Purkinje cell (primary cell): ENCODE data around the gene CDK13. TPM values are rescaled to one million over a fixed set of nuclear protein-coding genes. Genes with fewer than 3 reads are reported as not detected.

Source experiments
- polyA plus RNA-seq: library from polyadenylated mRNA; unstranded; fragments of >200 nt; fragmentation: Nextera tagmentation; gene quantifications from 2 replicates; pipeline ENCODE4 v1.2.1, GENCODE V29; 2014

Gene CDK13
- polyA plus RNA-seq: 22.1 and 28.2 TPM in 2 replicates

DNA sequence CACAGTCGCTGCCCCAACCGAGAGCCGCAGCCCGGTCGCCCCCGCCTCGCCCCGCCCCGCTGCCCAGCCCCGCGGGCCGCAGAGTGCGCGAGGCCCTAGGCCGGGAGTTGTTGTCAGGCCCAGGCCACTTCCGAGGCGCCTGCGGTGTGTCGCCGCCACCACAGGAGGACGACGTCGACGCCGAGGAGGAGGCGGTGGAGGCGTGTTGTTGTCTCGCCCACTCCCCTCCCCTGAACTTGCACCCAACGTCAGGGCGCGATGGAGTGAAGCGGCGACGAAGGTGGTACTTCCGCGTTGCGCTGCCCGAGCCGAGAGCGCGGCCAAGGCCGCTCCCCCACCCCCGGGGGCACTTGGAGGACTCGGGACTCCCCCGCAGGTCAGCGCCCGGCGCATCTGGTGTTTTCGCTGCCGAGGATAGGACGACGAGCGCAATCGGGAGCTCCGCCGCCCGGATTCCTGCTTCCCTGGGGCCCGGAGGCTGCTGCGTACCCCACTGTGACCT, at the start of gene CDK13:
Gene CDK13 (plus strand): TSS at position 286 of the 502 bp plus-strand sequence. CDS start 386 bp downstream, outside the sequence.

DNA sequence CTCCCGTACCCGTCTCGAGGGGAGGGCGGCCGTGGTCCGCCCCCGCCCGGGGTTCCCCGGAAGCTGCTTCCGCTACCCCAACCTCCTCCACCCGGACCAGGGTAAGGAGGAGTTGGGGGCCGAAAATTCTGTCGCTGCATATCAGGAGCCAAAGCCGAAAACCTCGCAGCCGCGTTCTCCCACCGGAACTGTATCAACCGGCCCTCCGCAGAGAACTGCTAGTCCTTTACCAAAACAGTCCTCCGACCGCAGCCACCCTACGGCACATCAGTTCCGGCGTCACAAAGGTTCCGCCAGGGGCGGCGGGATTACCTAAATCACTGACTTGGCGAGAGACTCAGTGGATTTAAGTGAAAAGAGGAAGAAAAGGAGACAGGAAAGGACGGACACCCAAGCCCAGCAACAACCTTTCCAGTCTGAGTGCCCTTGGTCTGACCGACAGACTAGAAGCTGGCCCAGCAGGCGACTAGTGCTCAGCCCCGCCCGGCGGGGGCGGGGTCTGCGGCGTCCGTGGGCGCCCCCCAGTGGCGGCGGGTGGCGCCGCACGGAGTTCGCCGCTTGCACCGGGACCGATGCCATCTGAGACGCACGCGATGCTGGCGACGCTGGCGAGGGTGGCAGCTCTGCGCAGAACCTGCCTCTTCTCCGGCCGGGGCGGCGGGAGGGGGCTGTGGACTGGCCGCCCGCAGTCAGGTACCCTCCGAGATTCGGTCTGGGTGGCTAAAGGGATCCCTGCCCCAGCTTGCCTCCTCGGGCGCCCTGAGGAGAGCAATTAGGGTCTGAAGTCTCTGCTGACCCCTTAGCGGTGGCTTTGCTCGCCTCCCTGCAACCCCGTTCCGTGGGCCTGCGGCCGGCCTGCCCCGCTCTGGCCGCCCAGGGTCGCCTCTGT, 184.6 kb downstream of the CDK13 start, which contains the start of the genes MPLKIP and SUGCT:
Gene MPLKIP (minus strand): TSS at position 195 of the 889 bp plus-strand sequence. CDS start 55 bp downstream, at position 140.
Gene SUGCT (plus strand): TSS at position 578 of the 889 bp plus-strand sequence.

Other genes with a start within 250 kb of the CDK13 start
- 18.4 and 28.4 TPM in 2 replicates for gene MPLKIP, start 184.4 kb downstream of the CDK13 start, polyA plus RNA-seq
- 1.4 and 2.2 TPM in 2 replicates for gene SUGCT, start 184.7 kb downstream of the CDK13 start, polyA plus RNA-seq